NCI-H226 (cell line): ENCODE measurements around the gene RELB.

ENCODE experiments used
- DNase-seq: peaks from one replicate; pipeline ENCODE4 v3.0.0-alpha.2; 2015

The RELB gene

GRCh38 chr19:45087531-45087930 lies 86.3 kb downstream of the RELB start:
- DNase-seq: no peak
